Uterus (tissue), 2 donors: ENCODE data around the gene FMNL3.

Experiments used
- POLR2A ChIP-seq, 2 donors: fragments of 450-650 bp; IDR thresholded peaks; one replicate each; pipeline ENCODE4 v1.6.1; 2016; ENCODE audit warnings: antibody characterized with exemption in 2 of 2, mild to moderate bottlenecking in 1 of 2, moderate library complexity in 1 of 2
- TF ChIP-seq, protein P1 (sequence below), 4 experiments: fragments of 200-600 bp in 2 of 4; fragments of 450-650 bp in 2 of 4; sonication (generic) in 2 of 4; IDR thresholded peaks; one replicate each; pipeline ENCODE4 v1.5.1; 2016 to 2019; ENCODE audit warnings: antibody characterized with exemption in 4 of 4, mild to moderate bottlenecking in 2 of 4, moderate library complexity in 1 of 4

DNA sequence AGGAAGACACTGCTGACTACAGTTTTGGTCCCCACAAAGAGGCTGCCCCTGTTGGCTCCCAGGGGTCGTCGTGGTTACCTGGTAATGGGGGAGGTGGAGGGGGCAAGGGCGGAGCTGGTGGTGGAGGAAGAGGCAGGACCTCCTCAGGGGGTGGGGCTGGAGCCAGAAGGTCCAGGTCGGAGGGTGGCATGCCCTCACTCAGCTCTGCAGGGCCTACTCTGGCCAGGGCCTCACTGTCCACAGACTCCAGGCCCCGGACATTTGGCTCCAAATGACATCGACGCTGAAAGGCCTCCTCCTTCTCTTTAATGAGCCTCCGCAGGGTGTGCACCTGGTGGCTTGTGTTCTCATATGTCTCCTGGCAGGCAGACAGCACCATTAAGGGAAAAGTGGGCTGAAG lies 55.4 kb downstream of the FMNL3 start:
- TF ChIP-seq POLR2A (IDR thresholded peaks at IDR 0.05) = no peak
- TF ChIP-seq, protein P1, sequence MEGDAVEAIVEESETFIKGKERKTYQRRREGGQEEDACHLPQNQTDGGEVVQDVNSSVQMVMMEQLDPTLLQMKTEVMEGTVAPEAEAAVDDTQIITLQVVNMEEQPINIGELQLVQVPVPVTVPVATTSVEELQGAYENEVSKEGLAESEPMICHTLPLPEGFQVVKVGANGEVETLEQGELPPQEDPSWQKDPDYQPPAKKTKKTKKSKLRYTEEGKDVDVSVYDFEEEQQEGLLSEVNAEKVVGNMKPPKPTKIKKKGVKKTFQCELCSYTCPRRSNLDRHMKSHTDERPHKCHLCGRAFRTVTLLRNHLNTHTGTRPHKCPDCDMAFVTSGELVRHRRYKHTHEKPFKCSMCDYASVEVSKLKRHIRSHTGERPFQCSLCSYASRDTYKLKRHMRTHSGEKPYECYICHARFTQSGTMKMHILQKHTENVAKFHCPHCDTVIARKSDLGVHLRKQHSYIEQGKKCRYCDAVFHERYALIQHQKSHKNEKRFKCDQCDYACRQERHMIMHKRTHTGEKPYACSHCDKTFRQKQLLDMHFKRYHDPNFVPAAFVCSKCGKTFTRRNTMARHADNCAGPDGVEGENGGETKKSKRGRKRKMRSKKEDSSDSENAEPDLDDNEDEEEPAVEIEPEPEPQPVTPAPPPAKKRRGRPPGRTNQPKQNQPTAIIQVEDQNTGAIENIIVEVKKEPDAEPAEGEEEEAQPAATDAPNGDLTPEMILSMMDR (IDR thresholded peaks at IDR 0.05) = no peak
